Neural progenitor cell (in vitro differentiated cells): Measurements from ENCODE around the gene CTNNA3.

ENCODE experiments used
- CTCF ChIP-seq: fragments of 200-600 bp; sonication (generic); IDR thresholded peaks from 2 replicates; pipeline ENCODE4 v1.5.1; 2017; ENCODE audit warnings: antibody characterized with exemption, mild to moderate bottlenecking
- EZH2 ChIP-seq: fragments of 200-600 bp; sonication (generic); IDR thresholded peaks from 2 replicates; pipeline ENCODE4 v1.6.1; 2017; ENCODE audit warnings: antibody characterized with exemption, mild to moderate bottlenecking, moderate library complexity
- EZH2phosphoT487 ChIP-seq: fragments of 200-600 bp; sonication (generic); IDR thresholded peaks from 2 replicates; pipeline ENCODE4 v1.6.1; 2017; ENCODE audit warnings: antibody characterized with exemption

- TF ChIP-seq CTCF (no peak), EZH2phosphoT487 (no peak), EZH2 (no peak)
These were observed 1223.8 kb downstream of the CTNNA3 start for GRCh38 chr10:66472156-66472555.
